Loucy (cell line): ENCODE data around the gene AADACL4.
"Not testable (repeated sequence)": the region's sequence is repeated elsewhere in the genome, so short reads cannot be mapped to it uniquely, and the experiment has no call there.

Experiments
- H2AFZ ChIP-seq: fragments of 200-600 bp; sonication (generic); 2 replicates; pipeline ENCODE4 v1.6.0; 2016; ENCODE audit warnings: antibody characterized with exemption, mild to moderate bottlenecking, low read length, moderate library complexity
- H3F3A ChIP-seq: fragments of 200-600 bp; 2 replicates; pipeline ENCODE4 v1.6.0; 2016; ENCODE audit warnings: antibody characterized with exemption, low read depth, mild to moderate bottlenecking
- H3K27me3 ChIP-seq: fragments of 200-600 bp; sonication (generic); 2 replicates; pipeline ENCODE4 v1.6.1; 2014; ENCODE audit warnings: low read length, mild to moderate bottlenecking; ENCODE audit not compliant: insufficient read depth, poor library complexity, severe bottlenecking
- H3K36me3 ChIP-seq: fragments of 200-600 bp; sonication (generic); 2 replicates; pipeline ENCODE4 v1.6.1; 2016; ENCODE audit warnings: low read length; ENCODE audit not compliant: insufficient read depth
- H3K4me1 ChIP-seq: fragments of 200-600 bp; sonication (generic); 2 replicates; pipeline ENCODE4 v1.5.1; 2014; ENCODE audit warnings: low read length, mild to moderate bottlenecking; ENCODE audit not compliant: insufficient read depth, poor library complexity, severe bottlenecking
- H3K4me2 ChIP-seq: fragments of 200-600 bp; sonication (generic); 2 replicates; pipeline ENCODE4 v1.6.0; 2014; ENCODE audit warnings: antibody characterized with exemption, low read length, low read depth, mild to moderate bottlenecking; ENCODE audit not compliant: poor library complexity, severe bottlenecking
- H3K4me3 ChIP-seq: fragments of 200-600 bp; sonication (generic); 2 replicates; pipeline ENCODE4 v1.5.1; 2014; ENCODE audit warnings: low read length, mild to moderate bottlenecking, mixed read lengths; ENCODE audit not compliant: poor library complexity, severe bottlenecking
- H3K79me2 ChIP-seq: fragments of 200-600 bp; sonication (generic); 2 replicates; pipeline ENCODE4 v1.6.1; 2014; ENCODE audit warnings: low read length; ENCODE audit not compliant: insufficient read depth
- H3K9ac ChIP-seq: fragments of 200-600 bp; sonication (generic); 2 replicates; pipeline ENCODE4 v1.6.0; 2014; ENCODE audit warnings: mild to moderate bottlenecking, low read depth, low read length, moderate library complexity; ENCODE audit not compliant: poor library complexity, severe bottlenecking
- H3K9me2 ChIP-seq: fragments of 200-600 bp; sonication (generic); replicated peaks from 2 replicates; pipeline ENCODE4 v1.6.1; 2016; ENCODE audit warnings: low read depth, low read length, mixed read lengths
- H3K9me3 ChIP-seq: fragments of 200-600 bp; sonication (generic); 2 replicates; pipeline ENCODE4 v1.6.1; 2014; ENCODE audit warnings: mild to moderate bottlenecking, antibody characterized with exemption, low read length, low read depth; ENCODE audit not compliant: insufficient read depth
- H4K20me1 ChIP-seq: fragments of 200-600 bp; sonication (generic); 2 replicates; pipeline ENCODE4 v1.6.0; 2014; ENCODE audit warnings: antibody characterized with exemption, low read length, mild to moderate bottlenecking; ENCODE audit not compliant: insufficient read depth, poor library complexity, severe bottlenecking
- CTCF ChIP-seq: fragments of 200-600 bp; sonication (generic); conservative IDR thresholded peaks from 2 replicates; pipeline ENCODE4 v1.5.1; 2014; ENCODE audit warnings: mild to moderate bottlenecking, antibody characterized with exemption, low read length
- EZH2phosphoT487 ChIP-seq: fragments of 200-600 bp; IDR thresholded peaks from 2 replicates; pipeline ENCODE4 v1.6.1; 2018; ENCODE audit warnings: antibody characterized with exemption, mild to moderate bottlenecking, moderate library complexity, borderline replicate concordance

AADACL4 gene

GRCh38 chr1:12644237-12644636 is 352 bp downstream of the AADACL4 start:
- Histone ChIP-seq H3K4me1 (no peaks in the 10 kb centered on the region), H3K9ac (no peak overlapping the region), H3K36me3 (no peaks in the 10 kb centered on the region), H3F3A (no peaks in the 10 kb centered on the region), H3K9me2 (no peaks in the 10 kb centered on the region), H3K4me2 (no peak overlapping the region), H3K79me2 (no peaks in the 10 kb centered on the region), H3K9me3 (peaks cover 13% of the 10 kb centered on the region; the same call in 1 of the 2 replicates), H3K27me3 (no peaks in the 10 kb centered on the region), H4K20me1 (no peaks in the 10 kb centered on the region), H3K4me3 (no peak overlapping the region), H2AFZ (no peak overlapping the region)
- TF ChIP-seq EZH2phosphoT487 (no peak), CTCF (no peak)

DNA sequence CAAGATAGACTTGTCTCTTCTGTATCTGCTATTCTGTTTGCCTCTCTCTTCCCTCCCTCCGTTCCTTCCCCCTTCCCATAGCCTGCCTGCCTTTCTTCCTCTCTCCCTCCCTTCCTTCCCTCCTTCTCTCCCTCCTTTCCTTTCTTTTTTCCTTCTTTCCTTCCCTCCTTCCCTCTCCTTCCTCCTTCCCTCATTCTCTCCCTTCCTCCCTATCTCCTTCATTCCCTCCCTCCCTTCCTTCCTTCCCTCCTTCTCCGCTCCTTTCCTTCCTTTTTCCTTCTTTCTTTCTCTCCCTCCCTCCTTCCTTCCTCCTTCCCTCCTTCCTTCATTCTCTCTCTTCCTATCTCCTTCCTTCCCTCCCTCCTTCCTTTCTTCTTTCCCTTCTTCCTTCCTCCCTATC is 944 bp downstream of the AADACL4 start:
- Histone ChIP-seq H2AFZ (no peak overlapping the region), H3K4me2 (no peak overlapping the region)

GRCh38 chr1:12645401-12645800 is 1.5 kb downstream of the AADACL4 start:
- not testable (repeated sequence) for H3K27me3 ChIP-seq, H3K4me3 ChIP-seq

More for the DNA sequence above, 944 bp downstream of the AADACL4 start:
- H3K9me3 ChIP-seq: peaks cover 8% of the 10 kb centered on the region; the same call in 1 of the 2 replicates
- H3K4me3 ChIP-seq: no peak overlapping the region
- no peaks in the 10 kb centered on the region for H3F3A ChIP-seq
- no peaks in the 10 kb centered on the region for H3K9me2 ChIP-seq
- no peaks in the 10 kb centered on the region for H3K36me3 ChIP-seq
- no peaks in the 10 kb centered on the region for H3K79me2 ChIP-seq
- H3K4me1 ChIP-seq: no peaks in the 10 kb centered on the region
- no peaks in the 10 kb centered on the region for H4K20me1 ChIP-seq
- TF ChIP-seq EZH2phosphoT487 (no peak), CTCF (no peak)
- H3K27me3 ChIP-seq: no peaks in the 10 kb centered on the region
- no peak overlapping the region for H3K9ac ChIP-seq

GRCh38 chr1:12648741-12649140 is 4.9 kb downstream of the AADACL4 start:
- H3K36me3 ChIP-seq: no peaks in the 10 kb centered on the region
- TF ChIP-seq CTCF (no peak), EZH2phosphoT487 (no peak)

More at GRCh38 chr1:12645401-12645800, 1.5 kb downstream of the AADACL4 start:
- not testable (repeated sequence) for H3K9me2 ChIP-seq, H3K4me1 ChIP-seq, H3F3A ChIP-seq, H2AFZ ChIP-seq, H3K4me2 ChIP-seq, H3K36me3 ChIP-seq, H3K9me3 ChIP-seq, H3K9ac ChIP-seq, H4K20me1 ChIP-seq, H3K79me2 ChIP-seq

More at GRCh38 chr1:12648741-12649140, 4.9 kb downstream of the AADACL4 start:
- H3K4me2 ChIP-seq: no peak overlapping the region
- no peak overlapping the region for H3K4me3 ChIP-seq
- H4K20me1 ChIP-seq: no peaks in the 10 kb centered on the region
- no peaks in the 10 kb centered on the region for H3K79me2 ChIP-seq
- H3K9me3 ChIP-seq: no peaks in the 10 kb centered on the region
- H3K9me2 ChIP-seq: no peaks in the 10 kb centered on the region
- no peak overlapping the region for H2AFZ ChIP-seq
- no peaks in the 10 kb centered on the region for H3K27me3 ChIP-seq
- H3K9ac ChIP-seq: no peak overlapping the region
- H3K4me1 ChIP-seq: no peaks in the 10 kb centered on the region
- no peaks in the 10 kb centered on the region for H3F3A ChIP-seq
